ENCODE measurements around the gene R3HDM1.
A peak's percentile ranks its signal among the peaks of the same experiment; 100 is the strongest.
"Not testable (repeated sequence)": the region's sequence is repeated elsewhere in the genome, so short reads cannot be mapped to it uniquely, and the experiment has no call there.

R3HDM1 gene

GRCh38 chr2:135651717-135652116, 120.4 kb downstream of the R3HDM1 start:
- DNase-seq (ENCODE audit: low read depth), result no peak
- TF ChIP-seq CTCF (IDR thresholded peaks at IDR 0.05; ENCODE audit: insufficient read depth, low read depth, low read length, missing control alignments), result no peak

GRCh38 chr2:135654239-135654638, 123.0 kb downstream of the R3HDM1 start:
- DNase-seq (ENCODE audit: low read depth); H3K4me3 ChIP-seq (ENCODE audit: low read length): not testable (repeated sequence)

More at GRCh38 chr2:135651717-135652116, 120.4 kb downstream of the R3HDM1 start:
- H3K4me3 ChIP-seq (ENCODE audit: low read length), result no peak overlapping the region

GRCh38 chr2:135657806-135658582, 126.7 kb downstream of the R3HDM1 start:
- no peak for TF ChIP-seq CTCF (IDR thresholded peaks at IDR 0.05; ENCODE audit: insufficient read depth, low read depth, low read length, missing control alignments)
- no peak for DNase-seq (ENCODE audit: low read depth)
- no peak overlapping the region for H3K4me3 ChIP-seq (ENCODE audit: low read length)

- TF ChIP-seq CTCF (IDR thresholded peaks at IDR 0.05; ENCODE audit: insufficient read depth, low read depth, low read length, missing control alignments), result no peak
- no peak overlapping the region for H3K4me3 ChIP-seq (ENCODE audit: low read length)
- no peak for DNase-seq (ENCODE audit: low read depth)
Measured at GRCh38 chr2:135662088-135662487, 130.8 kb downstream of the R3HDM1 start.

GRCh38 chr2:135663148-135663700, 131.9 kb downstream of the R3HDM1 start:
- DNase-seq (ENCODE audit: low read depth), result no peak
- no peak overlapping the region for H3K4me3 ChIP-seq (ENCODE audit: low read length)
- TF ChIP-seq CTCF (IDR thresholded peaks at IDR 0.05; ENCODE audit: insufficient read depth, low read depth, low read length, missing control alignments), result no peak

- no peak for TF ChIP-seq CTCF (IDR thresholded peaks at IDR 0.05; ENCODE audit: insufficient read depth, low read depth, low read length, missing control alignments)
- peak; percentile 9 for DNase-seq (ENCODE audit: low read depth)
- H3K4me3 ChIP-seq (ENCODE audit: low read length), result no peak overlapping the region
Measured at GRCh38 chr2:135664623-135665068, 133.4 kb downstream of the R3HDM1 start.

GRCh38 chr2:135667045-135667444, 135.8 kb downstream of the R3HDM1 start:
- DNase-seq (ENCODE audit: low read depth), result no peak
- no peak for TF ChIP-seq CTCF (IDR thresholded peaks at IDR 0.05; ENCODE audit: insufficient read depth, low read depth, low read length, missing control alignments)

More at GRCh38 chr2:135667045-135667444, 135.8 kb downstream of the R3HDM1 start:
- no peak overlapping the region for H3K4me3 ChIP-seq (ENCODE audit: low read length)

All from epithelial cell of esophagus (primary cell).